HEK293 (cell line): ENCODE measurements around the gene PCSK6.

Experiments used
- CTCF ChIP-seq: fragments of 450-650 bp; formaldehyde crosslinking; IDR thresholded peaks from 2 replicates; pipeline ENCODE4 v1.5.1; 2016; ENCODE audit warnings: missing biosample characterization, missing genetic modification characterization
- REST ChIP-seq: fragments of 450-650 bp; formaldehyde crosslinking; IDR thresholded peaks from 2 replicates; pipeline ENCODE4 v1.5.1; 2016; ENCODE audit warnings: missing biosample characterization, missing genetic modification characterization
- ZBTB26 ChIP-seq: fragments of 450-650 bp; formaldehyde crosslinking; optimal IDR thresholded peaks from 2 replicates; pipeline ENCODE3; 2016; ENCODE audit warnings: missing biosample characterization, mild to moderate bottlenecking, missing genetic modification characterization
- ZBTB49 ChIP-seq: fragments of 450-650 bp; formaldehyde crosslinking; IDR thresholded peaks from 2 replicates; pipeline ENCODE4 v1.5.1; 2016; ENCODE audit warnings: missing biosample characterization, missing genetic modification characterization, low read depth
- ZFP41 ChIP-seq: fragments of 450-650 bp; formaldehyde crosslinking; IDR thresholded peaks from 2 replicates; pipeline ENCODE4 v1.5.1; 2016; ENCODE audit warnings: missing biosample characterization, missing genetic modification characterization, borderline replicate concordance
- ZNF266 ChIP-seq: fragments of 450-650 bp; formaldehyde crosslinking; IDR thresholded peaks from 2 replicates; pipeline ENCODE4 v1.5.1; 2016; ENCODE audit warnings: missing biosample characterization, missing genetic modification characterization, low read depth
- ZNF274 ChIP-seq, 2 experiments: fragments of 200-500 bp in 1 of 2; fragments of 450-650 bp in 1 of 2; sonication (Bioruptor generic) in 1 of 2; formaldehyde crosslinking in 1 of 2; IDR thresholded peaks; 2 replicates each; pipeline versions ENCODE4 v1.5.1 to v1.6.1; 2014 to 2016; ENCODE audit warnings: borderline replicate concordance in 1 of 2, inconsistent platforms in 1 of 2, low read length in 1 of 2, missing biosample characterization in 1 of 2, missing genetic modification characterization in 1 of 2
- ZNF558 ChIP-seq: fragments of 450-650 bp; formaldehyde crosslinking; IDR thresholded peaks from 2 replicates; pipeline ENCODE4 v1.5.1; 2016; ENCODE audit warnings: missing biosample characterization, missing genetic modification characterization

- TF ChIP-seq ZNF558 (tag by site-specific recombination) = no peak
- TF ChIP-seq CTCF (tag by site-specific recombination) = no peak
- TF ChIP-seq ZFP41 (tag by site-specific recombination) = no peak
- TF ChIP-seq ZBTB26 (tag by site-specific recombination) = no peak
- TF ChIP-seq REST = no peak
- no peak for TF ChIP-seq ZNF274 (IDR thresholded peaks at IDR 0.05; ENCODE audit: low read length)
- TF ChIP-seq ZNF274 (tag by site-specific recombination; IDR thresholded peaks at IDR 0.05; ENCODE audit: borderline replicate concordance) = no peak
- TF ChIP-seq ZNF266 (tag by site-specific recombination) = no peak
- no peak for TF ChIP-seq ZBTB49 (tag by site-specific recombination)
Measured at GRCh38 chr15:101361418-101361817, 128.1 kb downstream of the PCSK6 start.
